B cell (primary cell): ENCODE measurements around the gene ZDHHC18. TPM values are rescaled to one million over a fixed set of nuclear protein-coding genes. Genes with fewer than 3 reads are reported as not detected.
"Not testable (repeated sequence)": the region's sequence is repeated elsewhere in the genome, so short reads cannot be mapped to it uniquely, and the experiment has no call there.

ENCODE experiments used
- ATAC-seq: fragments of 200-7000 bp; cut with Tn5 transposase; one replicate; pipeline ENCODE4 v1.10.0; 2021; ENCODE audit warnings: low read depth, mild to moderate bottlenecking, moderate number of reproducible peaks, moderate library complexity
- CTCF ChIA-PET: fragments of 350-600 bp; sonication (Branson Sonifier 250); formaldehyde crosslinking; loops from one replicate; lab custom pipeline; 2021; ENCODE audit warnings: antibody characterized with exemption, inconsistent platforms; lab: Charles Lee
- POLR2A ChIA-PET: fragments of 350-600 bp; sonication (Branson Sonifier 250); formaldehyde crosslinking; loops from one replicate; lab custom pipeline; 2021; ENCODE audit warnings: antibody characterized with exemption; lab: Charles Lee
- DNase-seq: peaks from one replicate; pipeline ENCODE4 v3.0.0; 2013
- H2AFZ ChIP-seq: 2 replicates; pipeline ENCODE4 v1.6.1; 2012; ENCODE audit warnings: mild to moderate bottlenecking, low read depth, low read length; ENCODE audit not compliant: insufficient read depth, poor library complexity, severe bottlenecking
- H3K27ac ChIP-seq, 2 donors: 1 replicate in 1 of 2; 2 replicates in 1 of 2; pipeline ENCODE4 v1.5.1; 2012 to 2013; ENCODE audit warnings: low read length in 2 of 2, mild to moderate bottlenecking in 2 of 2, moderate library complexity in 1 of 2
- H3K27me3 ChIP-seq, 4 experiments: fragments of 200-600 bp in 1 of 4; sonication (generic) in 1 of 4; replicated peaks in 1 of 4; 1 replicate in 2 of 4; 2 replicates in 2 of 4; pipeline versions ENCODE4 v1.6.1 to v1.7.0; 2013 to 2016; ENCODE audit warnings: low read length in 3 of 4, mild to moderate bottlenecking in 2 of 4, mixed read lengths in 1 of 4, moderate library complexity in 1 of 4; ENCODE audit not compliant: insufficient read depth in 4 of 4, control insufficient read depth in 3 of 4; ENCODE audit errors: control extremely low read depth in 1 of 4
- H3K36me3 ChIP-seq, 2 experiments: replicated peaks in 1 of 2; 1 replicate in 1 of 2; 2 replicates in 1 of 2; pipeline versions ENCODE4 v1.6.1 to v1.7.1; 2013; ENCODE audit warnings: low read length in 1 of 2; ENCODE audit not compliant: insufficient read depth in 2 of 2, control insufficient read depth in 1 of 2; ENCODE audit errors: control extremely low read depth in 1 of 2, extremely low read depth in 1 of 2
- H3K4me1 ChIP-seq, 2 donors: fragments of 200-600 bp in 1 of 2; sonication (generic) in 1 of 2; 1 replicate in 1 of 2; 2 replicates in 1 of 2; pipeline versions ENCODE4 v1.5.1 to v1.6.1; 2013 to 2017; ENCODE audit warnings: low read length in 2 of 2; ENCODE audit not compliant: control insufficient read depth in 2 of 2, insufficient read depth in 2 of 2
- H3K4me2 ChIP-seq: replicated peaks from 2 replicates; pipeline ENCODE3; 2012; ENCODE audit warnings: mild to moderate bottlenecking, low read depth, low read length; ENCODE audit not compliant: poor library complexity, severe bottlenecking
- H3K4me3 ChIP-seq, 5 experiments: fragments of 200-600 bp in 1 of 5; sonication (generic) in 1 of 5; 1 replicate in 3 of 5; 2 replicates in 2 of 5; pipeline versions ENCODE4 v1.5.1 to v1.7.0; 2011 to 2016; ENCODE audit warnings: low read length in 4 of 5, mild to moderate bottlenecking in 4 of 5, low read depth in 2 of 5, control low read depth in 1 of 5, moderate library complexity in 1 of 5; ENCODE audit not compliant: insufficient read depth in 1 of 5; ENCODE audit errors: control extremely low read depth in 1 of 5, extremely low read depth in 1 of 5
- H3K79me2 ChIP-seq: fragments of 200-600 bp; sonication (generic); one replicate; pipeline ENCODE4 v1.6.0; 2016; ENCODE audit warnings: low read length; ENCODE audit not compliant: control insufficient read depth, insufficient read depth
- H3K9ac ChIP-seq: fragments of 200-600 bp; sonication (generic); 2 replicates; pipeline ENCODE4 v1.6.1; 2017; ENCODE audit warnings: mild to moderate bottlenecking, low read length, moderate library complexity
- H3K9me3 ChIP-seq, 3 donors: one replicate each; pipeline versions ENCODE4 v1.6.1 to v1.7.1; 2013; ENCODE audit warnings: low read length in 2 of 3; ENCODE audit not compliant: control insufficient read depth in 2 of 3, insufficient read depth in 1 of 3; ENCODE audit errors: control extremely low read depth in 1 of 3
- H4K20me1 ChIP-seq: 2 replicates; pipeline ENCODE4 v1.6.0; 2012; ENCODE audit warnings: mild to moderate bottlenecking, low read length; ENCODE audit not compliant: insufficient read depth, control insufficient read depth, poor library complexity, severe bottlenecking
- H3K27ac Mint-ChIP-seq: one replicate; pipeline ENCODE4 v1.8.0; 2021; ENCODE audit warnings: mixed read lengths
- H3K27me3 Mint-ChIP-seq: one replicate; pipeline ENCODE4 v1.8.0; 2021; ENCODE audit warnings: mixed read lengths
- H3K4me1 Mint-ChIP-seq: one replicate; pipeline ENCODE4 v1.8.0; 2021; ENCODE audit warnings: mixed read lengths
- H3K4me3 Mint-ChIP-seq: one replicate; pipeline ENCODE4 v1.8.0; 2021; ENCODE audit warnings: mixed read lengths
- H3K9me3 Mint-ChIP-seq: one replicate; pipeline ENCODE4 v1.8.0; 2022; ENCODE audit warnings: mixed read lengths; ENCODE audit not compliant: insufficient read depth
- CTCF ChIP-seq: fragments of 200-600 bp; IDR thresholded peaks from one replicate; pipeline ENCODE4 v1.8.0; 2022; ENCODE audit warnings: antibody characterized with exemption, mild to moderate bottlenecking
- EZH2 ChIP-seq: IDR thresholded peaks from 2 replicates; pipeline ENCODE4 v1.6.1; 2012; ENCODE audit warnings: borderline replicate concordance, low read depth, mild to moderate bottlenecking, moderate library complexity, low read length; ENCODE audit not compliant: insufficient read depth, poor library complexity, severe bottlenecking
- WGBS: methylation state at CpG from one replicate; pipeline ENCODE4 v1.1.5; 2013; ENCODE audit warnings: missing lambda C conversion rate; ENCODE audit not compliant: insufficient coverage; 5-methylcytosine and 5-hydroxymethylcytosine counted together
- intact Hi-C: fragments of 100-400 bp; cut with micrococcal nuclease; formaldehyde crosslinking; loops from one replicate; pipeline ENCODE4 v1.10.0; 2022
- polyA plus RNA-seq: library from polyadenylated mRNA; depleted of rRNA; stranded (reverse); fragments of >200 nt; gene quantifications from 2 replicates; pipeline ENCODE4 v1.2.3, GENCODE V29; 2012
- total RNA-seq, 2 donors: library from RNA; stranded (reverse); fragments of 120-200 nt in 1 of 2; gene quantifications; 1 replicate in 1 of 2; 2 replicates in 1 of 2; pipeline versions ENCODE4 v1.2.3 to v1.2.4, GENCODE V29; 2013 to 2022

The ZDHHC18 gene
- total and polyA plus RNA-seq, 2 donors (not counting 1 experiment from before 2014, with no cell fraction given) = 25.8 to 30.8 TPM

- H3K4me3 Mint-ChIP-seq = no peak overlapping the region
- DNase-seq (no peak), ATAC-seq (no peak)
- CTCF ChIA-PET = interaction anchor here (0.6 to 7.3 kb wide), 11 partner anchors 13 to 657 kb away, joined by 3 to 79 read pairs (median 11); no protein-coding TSS in a partner anchor
- Histone ChIP-seq H3K4me2 (no peak overlapping the region), H3K4me3 (no peak overlapping the region), H3K27me3 (no peaks in the 10 kb centered on the region), H3K9me3 (no peaks in the 10 kb centered on the region), H3K9ac (no peak overlapping the region), H3K4me1 (peaks cover 0 to 3% of the 10 kb centered on the region in 2 donors), H3K79me2 (peaks cover 24% of the 10 kb centered on the region), H2AFZ (no peak overlapping the region), H4K20me1 (peaks cover 16% of the 10 kb centered on the region), H3K36me3 (peaks cover 23 to 70% of the 10 kb centered on the region in 2 experiments), H3K27ac (no peak overlapping the region)
- no peak overlapping the region for H3K27ac Mint-ChIP-seq
- no peaks in the 10 kb centered on the region for H3K27me3 Mint-ChIP-seq
- 100% methylated on average over 2 of the region's 4 CpGs for WGBS
- peaks cover 3% of the 10 kb centered on the region for H3K4me1 Mint-ChIP-seq
- no peak for TF ChIP-seq CTCF
- no peak for TF ChIP-seq EZH2
- POLR2A ChIA-PET = no interaction called here
- intact Hi-C loops = loop anchor here (2.0 kb wide), 1 partner anchor 59 kb away; no protein-coding TSS in a partner anchor
- no peaks in the 10 kb centered on the region for H3K9me3 Mint-ChIP-seq
Measured at GRCh38 chr1:26879793-26880192, 53.3 kb downstream of the ZDHHC18 start.

- H4K20me1 ChIP-seq = peaks cover 16% of the 10 kb centered on the region
- H3K27ac Mint-ChIP-seq, H3K27me3 Mint-ChIP-seq, H2AFZ ChIP-seq, H3K4me1 ChIP-seq, H3K4me3 Mint-ChIP-seq, DNase-seq, H3K9me3 Mint-ChIP-seq, H3K4me1 Mint-ChIP-seq, H3K27me3 ChIP-seq, H3K4me3 ChIP-seq, H3K9me3 ChIP-seq, H3K4me2 ChIP-seq, ATAC-seq, H3K27ac ChIP-seq, H3K9ac ChIP-seq, POLR2A ChIA-PET, intact Hi-C loops: not testable (repeated sequence)
- peaks cover 24 to 77% of the 10 kb centered on the region in 2 experiments for H3K36me3 ChIP-seq
- 100% methylated on average over 5 of the region's 6 CpGs for WGBS
- peaks cover 37% of the 10 kb centered on the region for H3K79me2 ChIP-seq
- CTCF ChIA-PET = interaction anchor here (0.8 to 7.3 kb wide), 12 partner anchors 9 to 279 kb away, joined by 3 to 79 read pairs (median 4); partner anchors contain the start of gene GPN2
Measured at GRCh38 chr1:26881611-26882010, 55.1 kb downstream of the ZDHHC18 start.
